Ovary (tissue), 9 donors: ENCODE measurements around the gene WEE2. TPM values are rescaled to one million over a fixed set of nuclear protein-coding genes. Genes with fewer than 3 reads are reported as not detected.

Experiments
- DNase-seq, 5 donors: peaks; one replicate each; pipeline ENCODE4 v3.0.0-alpha.2; 2019 to 2020
- H3K27ac ChIP-seq, 2 donors: fragments of 200-600 bp; one replicate each; pipeline versions ENCODE4 v1.5.1 to v1.8.0; 2019 to 2022
- H3K27me3 ChIP-seq: fragments of 200-600 bp; one replicate; pipeline ENCODE4 v1.8.0; 2022
- H3K36me3 ChIP-seq: fragments of 200-600 bp; sonication (generic); one replicate; pipeline ENCODE4 v1.5.1; 2019
- H3K4me1 ChIP-seq: one replicate; pipeline ENCODE4 v1.8.1; 2013; ENCODE audit warnings: mild to moderate bottlenecking, moderate library complexity; ENCODE audit not compliant: insufficient read depth
- H3K4me3 ChIP-seq: fragments of 200-600 bp; sonication (generic); one replicate; pipeline ENCODE4 v1.5.1; 2017
- H3K9me3 ChIP-seq, 2 donors: fragments of 200-600 bp in 1 of 2; sonication (generic) in 1 of 2; one replicate each; pipeline versions ENCODE4 v1.5.1 to v1.8.1; 2013 to 2019; ENCODE audit warnings: mild to moderate bottlenecking in 1 of 2, moderate library complexity in 1 of 2
- EP300 ChIP-seq: sonication (generic); formaldehyde crosslinking; IDR thresholded peaks from one replicate; pipeline ENCODE4 v1.6.1; 2017; ENCODE audit warnings: antibody characterized with exemption
- POLR2A ChIP-seq: fragments of 450-650 bp; IDR thresholded peaks from one replicate; pipeline ENCODE4 v1.6.1; 2017; ENCODE audit warnings: antibody characterized with exemption, mild to moderate bottlenecking, moderate library complexity
- WGBS, 3 donors: extraction: QIAGEN DNeasy Blood & Tissue Kit in 1 of 3; methylation state at CpG; one replicate each; pipeline versions ENCODE4 v1.1.5 to v1.1.7; 2013 to 2017; 5-methylcytosine and 5-hydroxymethylcytosine counted together
- intact Hi-C, 4 donors: fragments of 100-400 bp; cut with DNase I; formaldehyde crosslinking; loops; one replicate each; pipeline versions ENCODE4 v1.11.0 to v1.15.1; 2022 to 2023
- polyA plus RNA-seq, 2 donors: library from polyadenylated mRNA; stranded (reverse); fragments of 200-250 nt in 1 of 2; fragments of 350-450 nt in 1 of 2; fragmentation: Illumina TruSeq in 1 of 2; extraction: RNeasy Lipid Tissue Mini Kit (QIAGEN cat#74804) in 1 of 2; gene quantifications; one replicate each; pipeline ENCODE4 v1.2.3, GENCODE V29; 2013 to 2014
- total RNA-seq, 7 donors: library from RNA; depleted of rRNA in 2 of 7; stranded (reverse); fragments of >200 nt in 2 of 7; fragmentation: NEBNext Ultra II Directional in 3 of 7; extraction: Animal tissue kit (Norgen Biotek cat#: 25700) in 3 of 7; gene quantifications; one replicate each; pipeline versions ENCODE4 v1.1.0 to v1.2.4, GENCODE V29; 2016 to 2023
- TF ChIP-seq, protein P1 (sequence below), 3 donors: fragments of 450-650 bp in 2 of 3; fragments of 200-600 bp in 1 of 3; IDR thresholded peaks; one replicate each; pipeline versions ENCODE4 v1.5.1 to v1.8.0; 2016 to 2022; ENCODE audit warnings: antibody characterized with exemption in 3 of 3, mild to moderate bottlenecking in 1 of 3
- donor health status: DM: no; HTN: no; CAD: no; lungs with moderate emphysema.
- donor health status: DM: no; HTN: no; CAD: no.
- donor health status: Bipolar disorder and iron deficiency.
- donor health status: DM: yes; HTN: yes; CAD: no.
- donor health status: DM: no; HTN: no; CAD: no.
- donor health status: DM: yes; HTN: yes; CAD: no.

The WEE2 gene
- total and polyA plus RNA-seq, 9 donors = 0.07 to 0.27 (median 0.16) TPM; not detected in 5

DNA sequence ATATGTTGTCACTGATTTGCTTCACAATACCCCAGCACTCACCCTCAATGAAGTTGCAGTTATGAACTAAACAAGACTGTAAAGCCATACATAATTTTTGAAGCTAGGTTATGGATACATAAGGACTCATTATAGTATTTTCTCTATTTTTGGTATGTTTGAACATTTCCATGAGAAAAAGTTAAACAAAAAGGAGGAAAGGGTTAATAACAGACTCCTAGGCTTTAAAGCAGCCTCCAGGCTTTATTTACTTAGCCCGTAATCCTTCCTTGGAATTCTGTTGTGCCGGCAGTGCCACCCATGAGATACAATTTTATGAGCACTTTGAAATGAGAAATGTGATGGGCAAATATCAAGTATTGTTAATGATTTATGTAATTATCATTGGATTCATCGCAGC, 4.0 kb upstream of the WEE2 start:
- intact Hi-C loops = no loop called here
- Histone ChIP-seq H3K4me1 (no peaks in the 10 kb centered on the region), H3K4me3 (no peak overlapping the region), H3K27ac (no peak overlapping the region), H3K27me3 (no peaks in the 10 kb centered on the region), H3K9me3 (no peaks in the 10 kb centered on the region), H3K36me3 (no peaks in the 10 kb centered on the region)
- 65 to 87% (median 76%) methylated on average over 3 of the region's 3 CpGs for WGBS, 3 donors
- TF ChIP-seq EP300 = no peak
- no peak for TF ChIP-seq POLR2A
- TF ChIP-seq, protein P1, sequence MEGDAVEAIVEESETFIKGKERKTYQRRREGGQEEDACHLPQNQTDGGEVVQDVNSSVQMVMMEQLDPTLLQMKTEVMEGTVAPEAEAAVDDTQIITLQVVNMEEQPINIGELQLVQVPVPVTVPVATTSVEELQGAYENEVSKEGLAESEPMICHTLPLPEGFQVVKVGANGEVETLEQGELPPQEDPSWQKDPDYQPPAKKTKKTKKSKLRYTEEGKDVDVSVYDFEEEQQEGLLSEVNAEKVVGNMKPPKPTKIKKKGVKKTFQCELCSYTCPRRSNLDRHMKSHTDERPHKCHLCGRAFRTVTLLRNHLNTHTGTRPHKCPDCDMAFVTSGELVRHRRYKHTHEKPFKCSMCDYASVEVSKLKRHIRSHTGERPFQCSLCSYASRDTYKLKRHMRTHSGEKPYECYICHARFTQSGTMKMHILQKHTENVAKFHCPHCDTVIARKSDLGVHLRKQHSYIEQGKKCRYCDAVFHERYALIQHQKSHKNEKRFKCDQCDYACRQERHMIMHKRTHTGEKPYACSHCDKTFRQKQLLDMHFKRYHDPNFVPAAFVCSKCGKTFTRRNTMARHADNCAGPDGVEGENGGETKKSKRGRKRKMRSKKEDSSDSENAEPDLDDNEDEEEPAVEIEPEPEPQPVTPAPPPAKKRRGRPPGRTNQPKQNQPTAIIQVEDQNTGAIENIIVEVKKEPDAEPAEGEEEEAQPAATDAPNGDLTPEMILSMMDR (IDR thresholded peaks at IDR 0.05) = no peak
- no peak for DNase-seq

DNA sequence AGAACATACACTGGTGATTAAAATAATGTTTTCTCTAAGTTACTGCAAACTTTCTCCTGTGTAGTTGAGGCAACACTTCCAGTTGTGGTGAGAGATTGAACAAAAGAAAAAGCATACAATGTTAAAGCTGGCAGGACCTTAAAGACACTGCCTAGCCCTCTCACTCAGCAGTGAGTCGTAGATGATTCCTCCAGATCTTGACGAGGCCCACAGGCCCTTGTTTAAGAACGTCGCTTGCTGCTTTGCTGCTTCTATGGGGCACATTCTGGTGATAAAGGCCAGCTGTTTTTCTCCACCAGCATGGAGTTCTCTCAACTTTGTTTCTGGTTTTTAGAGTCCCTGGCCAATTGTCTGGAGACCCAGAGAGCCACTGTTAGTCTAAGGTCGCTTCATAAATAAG, 3.4 kb upstream of the WEE2 start:
- intact Hi-C loops = no loop called here

GRCh38 chr7:141706239-141707064, 1.7 kb upstream of the WEE2 start:
- 96 to 98% (median 96%) methylated on average over 1 of the region's 1 CpG for WGBS, 3 donors
- TF ChIP-seq POLR2A (no peak), EP300 (no peak)
- TF ChIP-seq, protein P1 (IDR thresholded peaks at IDR 0.05) = no peak
- H3K9me3 ChIP-seq = no peaks in the 10 kb centered on the region
- H3K27me3 ChIP-seq = no peaks in the 10 kb centered on the region
- DNase-seq = no peak
- H3K4me1 ChIP-seq = no peaks in the 10 kb centered on the region
- intact Hi-C loops = no loop called here
- no peak overlapping the region for H3K4me3 ChIP-seq
- H3K27ac ChIP-seq = no peak overlapping the region
- H3K36me3 ChIP-seq = no peaks in the 10 kb centered on the region

More for the DNA sequence above, 3.4 kb upstream of the WEE2 start:
- Histone ChIP-seq H3K36me3 (no peaks in the 10 kb centered on the region), H3K27me3 (no peaks in the 10 kb centered on the region), H3K4me1 (no peaks in the 10 kb centered on the region), H3K4me3 (no peak overlapping the region), H3K27ac (no peak overlapping the region), H3K9me3 (no peaks in the 10 kb centered on the region)
- WGBS, 3 donors = 56 to 72% (median 68%) methylated on average over 5 of the region's 5 CpGs
- TF ChIP-seq EP300 (no peak), POLR2A (no peak)
- TF ChIP-seq, protein P1 (IDR thresholded peaks at IDR 0.05) = no peak
- DNase-seq = no peak

DNA sequence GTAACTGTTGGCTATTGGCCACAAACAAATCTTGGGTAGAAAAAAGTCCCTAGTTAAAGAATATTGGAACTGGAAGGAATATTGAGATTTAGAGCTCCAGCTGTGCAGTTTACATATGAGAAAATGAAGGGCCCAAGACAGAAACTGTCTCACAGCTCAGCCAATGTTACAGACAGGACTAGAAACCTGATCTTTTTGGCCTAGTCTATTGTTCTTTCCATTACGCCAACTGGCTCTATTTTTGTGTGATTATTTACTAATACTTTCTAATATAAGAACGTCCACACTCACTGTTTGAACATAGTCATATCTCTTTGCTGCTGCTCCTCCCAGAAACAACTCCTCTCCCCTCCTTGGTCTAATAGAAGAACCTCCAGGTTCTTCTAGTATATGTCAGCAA, 1.2 kb downstream of the WEE2 start:
- intact Hi-C loops = no loop called here
- DNase-seq = no peak
- Histone ChIP-seq H3K36me3 (no peaks in the 10 kb centered on the region), H3K9me3 (no peaks in the 10 kb centered on the region), H3K4me1 (no peaks in the 10 kb centered on the region), H3K27me3 (no peaks in the 10 kb centered on the region), H3K27ac (no peak overlapping the region), H3K4me3 (no peak overlapping the region)
- TF ChIP-seq, protein P1 (IDR thresholded peaks at IDR 0.05) = no peak
- 66 to 78% (median 74%) methylated on average over 2 of the region's 2 CpGs for WGBS, 3 donors
